ENCODE measurements around the gene ESR2.
"Not testable (repeated sequence)": the region's sequence is repeated elsewhere in the genome, so short reads cannot be mapped to it uniquely, and the experiment has no call there.

Gene ESR2

DNA sequence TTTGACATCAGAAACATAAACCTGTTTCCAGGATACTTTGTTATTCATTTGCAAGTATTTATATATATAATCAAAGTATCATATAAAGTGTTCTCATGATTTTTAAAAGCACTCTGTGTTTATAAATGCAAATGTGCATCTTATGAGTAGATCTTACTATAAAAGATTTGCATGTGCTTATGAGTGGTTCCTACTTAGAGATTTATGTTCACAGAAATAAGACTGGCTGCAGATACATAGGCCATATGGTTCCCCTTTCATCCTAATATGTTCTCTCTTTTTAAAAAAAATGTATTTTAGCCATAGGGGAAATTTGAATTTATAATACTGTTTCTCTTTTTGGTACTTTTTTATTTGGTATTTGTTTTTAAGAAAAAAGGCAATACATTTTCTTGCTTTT is 174.2 kb downstream of the ESR2 start:
- H3K9me2 ChIP-seq (replicated peaks; ENCODE audit: control insufficient read depth, low read length): no peaks in the 10 kb centered on the region
- peaks cover 82% of the 10 kb centered on the region for H3K36me3 ChIP-seq (ENCODE audit: control insufficient read depth, low read length)
- no peaks in the 10 kb centered on the region for H4K20me1 ChIP-seq (ENCODE audit: control insufficient read depth, insufficient read depth, low read depth, low read length)
- H3K4me1 ChIP-seq (ENCODE audit: control insufficient read depth, low read length): no peaks in the 10 kb centered on the region; the same call in 1 of the 2 replicates
- no peaks in the 10 kb centered on the region for H3K9me3 ChIP-seq (ENCODE audit: control insufficient read depth, insufficient read depth, low read length)
- TF ChIP-seq EZH2phosphoT487 (IDR thresholded peaks at IDR 0.05; ENCODE audit: borderline replicate concordance, low read length): no peak
- no peak for TF ChIP-seq CTCF (IDR thresholded peaks at IDR 0.05; ENCODE audit: low read depth, low read length, poor library complexity, severe bottlenecking)
- no peaks in the 10 kb centered on the region for H3K27me3 ChIP-seq (ENCODE audit: control insufficient read depth, low read length)
- no peaks in the 10 kb centered on the region for H3K79me2 ChIP-seq (ENCODE audit: control insufficient read depth, low read length)
- H3K27ac ChIP-seq (ENCODE audit: low read depth, low read length): no peak overlapping the region
- no peak overlapping the region for H3K4me3 ChIP-seq (ENCODE audit: low read length)
- no peak overlapping the region for H3K4me2 ChIP-seq (ENCODE audit: low read length)
- no peaks in the 10 kb centered on the region for H3F3A ChIP-seq (ENCODE audit: control insufficient read depth, insufficient read depth)

DNA sequence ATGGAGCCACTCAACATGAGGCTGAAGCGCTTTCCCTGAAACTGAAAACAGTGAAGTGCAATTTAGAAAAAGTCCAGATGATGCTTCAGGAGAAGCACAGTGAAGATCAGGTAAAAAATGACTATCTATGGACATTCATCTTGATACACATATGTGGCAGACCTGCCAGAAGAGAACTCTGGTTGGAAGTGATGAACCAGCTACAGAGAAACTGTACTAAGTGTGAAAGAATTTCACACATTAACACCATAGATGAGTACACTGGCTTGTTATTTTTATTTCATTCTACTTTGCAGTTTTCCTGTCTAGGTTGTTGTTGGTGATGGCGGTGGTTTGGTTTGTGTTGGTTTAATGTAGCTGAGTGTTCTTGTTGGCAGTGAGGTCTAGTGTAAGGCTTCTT is 174.7 kb downstream of the ESR2 start:
- no peaks in the 10 kb centered on the region for H3K9me3 ChIP-seq (ENCODE audit: control insufficient read depth, insufficient read depth, low read length)
- no peak overlapping the region for H3K4me2 ChIP-seq (ENCODE audit: low read length)
- no peak overlapping the region for H3K4me3 ChIP-seq (ENCODE audit: low read length)
- no peaks in the 10 kb centered on the region; the same call in 1 of the 2 replicates for H3K4me1 ChIP-seq (ENCODE audit: control insufficient read depth, low read length)
- H3K27me3 ChIP-seq (ENCODE audit: control insufficient read depth, low read length): no peaks in the 10 kb centered on the region
- peaks cover 82% of the 10 kb centered on the region for H3K36me3 ChIP-seq (ENCODE audit: control insufficient read depth, low read length)
- no peaks in the 10 kb centered on the region for H3F3A ChIP-seq (ENCODE audit: control insufficient read depth, insufficient read depth)
- TF ChIP-seq CTCF (IDR thresholded peaks at IDR 0.05; ENCODE audit: low read depth, low read length, poor library complexity, severe bottlenecking): no peak
- no peak for TF ChIP-seq EZH2phosphoT487 (IDR thresholded peaks at IDR 0.05; ENCODE audit: borderline replicate concordance, low read length)
- H4K20me1 ChIP-seq (ENCODE audit: control insufficient read depth, insufficient read depth, low read depth, low read length): no peaks in the 10 kb centered on the region
- H3K27ac ChIP-seq (ENCODE audit: low read depth, low read length): no peak overlapping the region
- no peaks in the 10 kb centered on the region for H3K79me2 ChIP-seq (ENCODE audit: control insufficient read depth, low read length)
- no peaks in the 10 kb centered on the region for H3K9me2 ChIP-seq (replicated peaks; ENCODE audit: control insufficient read depth, low read length)

DNA sequence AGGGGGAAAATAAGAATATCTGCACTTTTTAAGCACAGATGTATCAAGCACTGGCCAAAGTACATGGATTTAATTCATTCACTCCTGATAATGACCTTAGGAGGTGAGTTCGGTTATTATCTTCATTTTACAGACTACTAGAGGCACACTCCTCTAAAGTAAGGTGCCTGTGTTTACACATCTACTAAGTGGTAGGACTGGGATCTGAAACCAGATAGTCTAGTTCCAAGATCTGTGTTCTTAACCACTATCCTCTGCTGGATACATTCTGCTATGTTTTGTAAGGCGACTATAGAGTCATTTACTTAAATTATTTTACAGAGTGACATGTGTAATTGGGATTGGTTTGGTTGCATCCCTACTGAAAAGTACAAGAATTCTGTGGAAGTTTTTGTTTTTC is 175.3 kb downstream of the ESR2 start:
- Histone ChIP-seq H3K4me3 (ENCODE audit: low read length) (no peak overlapping the region), H3K36me3 (ENCODE audit: control insufficient read depth, low read length) (peaks cover 82% of the 10 kb centered on the region), H3K9me2 (replicated peaks; ENCODE audit: control insufficient read depth, low read length) (no peaks in the 10 kb centered on the region)

GRCh38 chr14:64118403-64118742 is 175.8 kb downstream of the ESR2 start:
- H3K4me1 ChIP-seq (ENCODE audit: control insufficient read depth, low read length); H3K9me3 ChIP-seq (ENCODE audit: control insufficient read depth, insufficient read depth, low read length); H3F3A ChIP-seq (ENCODE audit: control insufficient read depth, insufficient read depth); H3K27ac ChIP-seq (ENCODE audit: low read depth, low read length); H4K20me1 ChIP-seq (ENCODE audit: control insufficient read depth, insufficient read depth, low read depth, low read length); H3K9me2 ChIP-seq (replicated peaks; ENCODE audit: control insufficient read depth, low read length); H3K27me3 ChIP-seq (ENCODE audit: control insufficient read depth, low read length); H3K4me2 ChIP-seq (ENCODE audit: low read length); H3K79me2 ChIP-seq (ENCODE audit: control insufficient read depth, low read length); H3K4me3 ChIP-seq (ENCODE audit: low read length): not testable (repeated sequence)
- H3K36me3 ChIP-seq (ENCODE audit: control insufficient read depth, low read length): peaks cover 82% of the 10 kb centered on the region

More for the DNA sequence above, 175.3 kb downstream of the ESR2 start:
- Histone ChIP-seq H3K4me1 (ENCODE audit: control insufficient read depth, low read length) (no peaks in the 10 kb centered on the region; the same call in 1 of the 2 replicates), H3K4me2 (ENCODE audit: low read length) (no peak overlapping the region), H3K27ac (ENCODE audit: low read depth, low read length) (no peak overlapping the region), H4K20me1 (ENCODE audit: control insufficient read depth, insufficient read depth, low read depth, low read length) (no peaks in the 10 kb centered on the region), H3K27me3 (ENCODE audit: control insufficient read depth, low read length) (no peaks in the 10 kb centered on the region), H3K79me2 (ENCODE audit: control insufficient read depth, low read length) (no peaks in the 10 kb centered on the region), H3F3A (ENCODE audit: control insufficient read depth, insufficient read depth) (no peaks in the 10 kb centered on the region), H3K9me3 (ENCODE audit: control insufficient read depth, insufficient read depth, low read length) (no peaks in the 10 kb centered on the region)
- no peak for TF ChIP-seq CTCF (IDR thresholded peaks at IDR 0.05; ENCODE audit: low read depth, low read length, poor library complexity, severe bottlenecking)
- TF ChIP-seq EZH2phosphoT487 (IDR thresholded peaks at IDR 0.05; ENCODE audit: borderline replicate concordance, low read length): no peak

Data from DOHH2 (cell line).